Osteocyte (in vitro differentiated cells): ENCODE data around the gene ERCC4. TPM values are rescaled to one million over a fixed set of nuclear protein-coding genes. Genes with fewer than 3 reads are reported as not detected.

ENCODE experiments used
- DNase-seq: peaks from one replicate; pipeline ENCODE4 v3.0.0; 2021; ENCODE audit warnings: mixed read lengths; ENCODE audit not compliant: unreplicated experiment; ENCODE audit errors: extremely low spot score
- H3K27ac Mint-ChIP-seq: one replicate; pipeline ENCODE4 v1.8.0; 2021; ENCODE audit warnings: mild to moderate bottlenecking, mixed read lengths; ENCODE audit not compliant: unreplicated experiment
- H3K27me3 Mint-ChIP-seq: one replicate; pipeline ENCODE4 v1.8.0; 2021; ENCODE audit warnings: mixed read lengths; ENCODE audit not compliant: unreplicated experiment
- H3K36me3 Mint-ChIP-seq: one replicate; pipeline ENCODE4 v1.8.0; 2021; ENCODE audit warnings: mixed read lengths; ENCODE audit not compliant: unreplicated experiment
- H3K4me1 Mint-ChIP-seq: one replicate; pipeline ENCODE4 v1.8.0; 2021; ENCODE audit warnings: mixed read lengths; ENCODE audit not compliant: unreplicated experiment
- H3K4me3 Mint-ChIP-seq: one replicate; pipeline ENCODE4 v1.8.0; 2021; ENCODE audit warnings: mild to moderate bottlenecking, moderate library complexity, mixed read lengths; ENCODE audit not compliant: unreplicated experiment
- H3K9me3 Mint-ChIP-seq: one replicate; pipeline ENCODE4 v1.8.0; 2021; ENCODE audit warnings: mixed read lengths; ENCODE audit not compliant: unreplicated experiment
- total RNA-seq: library from RNA; stranded (reverse); gene quantifications from 2 replicates; pipeline ENCODE4 v1.2.1, GENCODE V29; 2021
- TF ChIP-seq, protein P1 (sequence below): fragments of 200-600 bp; sonication (generic); IDR thresholded peaks from 2 replicates; pipeline ENCODE4 v1.5.0; 2021; ENCODE audit warnings: antibody characterized with exemption, mild to moderate bottlenecking, moderate library complexity

The ERCC4 gene
- total RNA-seq, 1 donor from 2014 or later, result 16.0 TPM

DNA sequence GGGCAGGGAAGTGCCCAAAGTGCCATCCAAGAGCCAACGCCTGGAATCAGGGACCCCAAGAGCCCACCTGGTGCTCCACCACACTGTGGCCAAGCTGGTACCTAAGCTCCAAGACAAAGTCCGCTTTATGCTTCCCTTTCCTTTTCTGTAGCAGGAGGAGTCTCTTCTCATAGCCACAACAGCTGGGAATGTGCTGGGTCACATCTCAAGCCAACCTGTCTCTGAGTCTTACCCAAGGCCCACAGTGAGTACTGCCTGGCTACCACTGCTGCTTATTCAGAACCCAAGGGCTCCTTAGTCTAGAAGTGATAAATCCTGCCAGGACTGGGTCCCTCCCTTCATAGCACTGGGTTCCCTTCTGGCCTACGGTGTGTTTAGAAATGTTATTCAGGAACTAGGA is 49.8 kb downstream of the ERCC4 start:
- H3K4me3 Mint-ChIP-seq, result no peak overlapping the region
- H3K27me3 Mint-ChIP-seq, result peaks cover 56% of the 10 kb centered on the region
- DNase-seq, result no peak
- TF ChIP-seq, protein P1, sequence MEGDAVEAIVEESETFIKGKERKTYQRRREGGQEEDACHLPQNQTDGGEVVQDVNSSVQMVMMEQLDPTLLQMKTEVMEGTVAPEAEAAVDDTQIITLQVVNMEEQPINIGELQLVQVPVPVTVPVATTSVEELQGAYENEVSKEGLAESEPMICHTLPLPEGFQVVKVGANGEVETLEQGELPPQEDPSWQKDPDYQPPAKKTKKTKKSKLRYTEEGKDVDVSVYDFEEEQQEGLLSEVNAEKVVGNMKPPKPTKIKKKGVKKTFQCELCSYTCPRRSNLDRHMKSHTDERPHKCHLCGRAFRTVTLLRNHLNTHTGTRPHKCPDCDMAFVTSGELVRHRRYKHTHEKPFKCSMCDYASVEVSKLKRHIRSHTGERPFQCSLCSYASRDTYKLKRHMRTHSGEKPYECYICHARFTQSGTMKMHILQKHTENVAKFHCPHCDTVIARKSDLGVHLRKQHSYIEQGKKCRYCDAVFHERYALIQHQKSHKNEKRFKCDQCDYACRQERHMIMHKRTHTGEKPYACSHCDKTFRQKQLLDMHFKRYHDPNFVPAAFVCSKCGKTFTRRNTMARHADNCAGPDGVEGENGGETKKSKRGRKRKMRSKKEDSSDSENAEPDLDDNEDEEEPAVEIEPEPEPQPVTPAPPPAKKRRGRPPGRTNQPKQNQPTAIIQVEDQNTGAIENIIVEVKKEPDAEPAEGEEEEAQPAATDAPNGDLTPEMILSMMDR, result no peak
- peaks cover 5% of the 10 kb centered on the region for H3K36me3 Mint-ChIP-seq
- H3K27ac Mint-ChIP-seq, result no peak overlapping the region
- H3K9me3 Mint-ChIP-seq, result peaks cover 19% of the 10 kb centered on the region
- no peaks in the 10 kb centered on the region for H3K4me1 Mint-ChIP-seq

DNA sequence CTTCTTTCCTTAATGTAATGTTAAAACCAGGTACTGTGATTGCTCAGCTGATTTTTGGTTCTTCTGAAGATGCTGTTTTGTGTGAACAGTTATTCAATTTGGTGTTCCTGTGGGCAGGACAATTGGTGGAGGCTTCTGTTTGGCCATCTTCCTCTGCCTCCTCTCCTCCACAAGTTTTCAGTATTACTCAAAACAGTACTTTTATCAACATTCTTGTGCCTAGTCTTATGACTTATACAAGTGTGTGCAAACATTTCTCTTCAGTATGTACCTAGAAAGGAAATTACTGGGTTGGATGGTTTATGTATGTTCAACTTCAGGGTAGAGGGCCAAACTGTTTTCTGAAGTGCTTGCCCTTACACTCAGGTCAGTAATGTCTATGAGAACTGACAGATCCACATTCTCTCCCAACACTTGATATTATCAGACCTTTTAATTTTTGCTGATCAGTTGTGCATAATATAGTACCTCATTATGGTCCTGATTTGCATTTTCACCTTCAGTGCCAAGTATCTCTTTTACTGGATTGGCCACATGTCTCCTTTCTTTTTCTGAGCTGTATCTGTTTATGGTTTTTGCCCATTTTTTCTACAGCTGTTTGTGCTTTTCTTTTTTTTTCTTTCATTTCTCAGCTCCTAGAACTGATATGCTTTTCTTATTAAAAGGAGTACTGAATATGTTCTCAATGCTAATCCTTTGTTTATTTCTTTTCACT is 50.9 kb downstream of the ERCC4 start:
- H3K36me3 Mint-ChIP-seq, result peaks cover 5% of the 10 kb centered on the region
- no peak overlapping the region for H3K27ac Mint-ChIP-seq
- TF ChIP-seq, protein P1, result no peak
- peaks cover 48% of the 10 kb centered on the region for H3K27me3 Mint-ChIP-seq
- no peak overlapping the region for H3K4me3 Mint-ChIP-seq
- peaks cover 19% of the 10 kb centered on the region for H3K9me3 Mint-ChIP-seq
- no peaks in the 10 kb centered on the region for H3K4me1 Mint-ChIP-seq
- DNase-seq, result no peak

DNA sequence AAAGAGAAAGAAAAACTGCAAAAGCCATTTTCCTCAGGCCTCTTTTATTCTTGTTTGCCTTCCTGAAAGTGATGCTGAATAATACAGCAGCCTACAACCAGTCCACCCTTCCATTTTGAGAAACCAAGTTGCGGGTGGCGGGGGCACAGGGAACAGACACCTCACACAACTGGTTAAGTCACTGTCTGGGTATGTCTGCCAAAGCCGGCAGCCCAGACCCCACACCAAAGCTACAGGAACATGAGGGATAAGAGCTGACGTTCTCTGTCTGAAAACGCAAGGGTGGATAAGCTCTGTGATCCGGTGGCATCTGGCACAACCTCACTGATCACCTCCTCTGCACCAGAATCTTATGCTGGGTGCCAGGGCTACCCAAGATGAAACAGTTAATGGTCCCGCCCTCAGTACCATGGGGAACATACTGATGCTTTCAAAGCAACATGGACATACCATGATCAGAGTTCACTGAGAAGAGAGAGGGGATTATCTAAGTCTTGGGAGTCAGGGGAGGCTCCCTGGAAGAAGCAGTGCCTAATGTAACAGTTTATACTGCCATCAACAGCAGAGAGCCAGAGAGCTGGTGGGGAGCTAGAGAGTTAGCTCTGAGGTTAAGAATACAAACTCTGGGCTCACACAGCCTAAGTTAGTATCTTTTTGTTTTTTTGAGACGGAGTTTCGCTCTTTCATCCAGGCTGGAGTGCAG is 53.5 kb downstream of the ERCC4 start:
- Mint-ChIP-seq H3K4me1 (no peaks in the 10 kb centered on the region), H3K27me3 (peaks cover 27% of the 10 kb centered on the region), H3K36me3 (peaks cover 3% of the 10 kb centered on the region), H3K4me3 (no peak overlapping the region), H3K27ac (no peak overlapping the region), H3K9me3 (peaks cover 6% of the 10 kb centered on the region)
- no peak for DNase-seq
- TF ChIP-seq, protein P1, result no peak

DNA sequence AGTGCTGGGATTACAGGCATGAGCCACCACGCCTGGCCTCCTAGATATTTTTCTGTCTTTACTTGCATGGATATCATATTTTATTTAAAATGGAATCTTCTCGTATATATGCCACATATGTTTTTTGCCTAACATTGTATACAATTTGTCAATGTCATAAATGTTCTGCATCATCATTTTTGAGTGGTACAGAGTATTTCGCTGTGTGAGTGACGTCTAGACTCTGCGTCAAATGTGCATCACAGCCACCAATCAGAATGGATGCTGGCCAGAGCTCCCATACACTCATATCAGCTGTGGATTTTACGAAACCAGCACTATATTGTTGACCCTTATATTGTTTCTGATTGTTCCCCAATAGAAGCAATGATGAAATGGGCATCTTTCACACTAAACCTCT is 57.2 kb downstream of the ERCC4 start:
- peaks cover 15% of the 10 kb centered on the region for H3K9me3 Mint-ChIP-seq
- H3K27ac Mint-ChIP-seq, result no peak overlapping the region
- peaks cover 9% of the 10 kb centered on the region for H3K36me3 Mint-ChIP-seq
- H3K27me3 Mint-ChIP-seq, result peaks cover 17% of the 10 kb centered on the region
- no peaks in the 10 kb centered on the region for H3K4me1 Mint-ChIP-seq
- DNase-seq, result no peak
- no peak overlapping the region for H3K4me3 Mint-ChIP-seq
- TF ChIP-seq, protein P1, result no peak

DNA sequence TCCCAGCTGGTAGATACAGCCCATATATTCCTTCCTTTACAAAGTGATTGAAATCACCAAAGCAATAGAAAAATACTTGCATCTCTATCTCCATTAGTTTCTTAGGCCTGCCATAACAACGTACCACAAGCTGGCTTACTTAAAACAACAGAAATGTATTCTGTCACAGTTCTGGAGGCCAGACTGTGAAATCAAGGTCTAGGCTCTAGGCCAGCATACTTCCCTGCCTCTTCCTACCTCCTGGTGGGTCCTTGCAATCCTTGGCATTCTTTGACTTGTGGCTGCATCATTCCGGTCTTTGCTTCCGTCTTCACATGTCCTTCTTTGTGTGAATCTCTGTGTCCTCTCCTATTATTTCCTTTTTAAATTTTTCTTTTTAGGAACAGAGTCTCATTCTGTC is 62.5 kb downstream of the ERCC4 start:
- DNase-seq, result no peak
- Mint-ChIP-seq H3K27me3 (peaks cover 2% of the 10 kb centered on the region), H3K4me3 (no peak overlapping the region), H3K9me3 (peaks cover 11% of the 10 kb centered on the region), H3K4me1 (no peaks in the 10 kb centered on the region), H3K27ac (no peak overlapping the region), H3K36me3 (peaks cover 5% of the 10 kb centered on the region)
- TF ChIP-seq, protein P1, result no peak
